ENCODE data around the gene HORMAD2.
A peak's percentile ranks its signal among the peaks of the same experiment; 100 is the strongest.

DNA sequence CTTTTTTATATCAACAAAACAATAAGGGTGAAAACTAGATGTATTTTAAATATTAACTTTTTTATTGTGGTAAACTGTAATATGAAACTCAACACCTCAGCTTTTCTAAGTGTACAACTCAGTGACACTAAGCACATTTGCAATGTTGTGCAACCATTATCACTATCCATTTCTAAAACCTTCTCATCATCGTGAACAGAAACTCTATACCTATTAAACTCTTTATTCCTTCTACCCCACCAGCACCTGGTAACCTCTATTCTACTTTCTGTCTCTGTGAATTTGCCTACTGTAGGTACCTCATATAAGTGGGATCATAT is 9.4 kb downstream of the HORMAD2 start:
- no peak for TF ChIP-seq KLF16 (tag by site-specific recombination; IDR thresholded peaks at IDR 0.05)
- TF ChIP-seq, protein P1, sequence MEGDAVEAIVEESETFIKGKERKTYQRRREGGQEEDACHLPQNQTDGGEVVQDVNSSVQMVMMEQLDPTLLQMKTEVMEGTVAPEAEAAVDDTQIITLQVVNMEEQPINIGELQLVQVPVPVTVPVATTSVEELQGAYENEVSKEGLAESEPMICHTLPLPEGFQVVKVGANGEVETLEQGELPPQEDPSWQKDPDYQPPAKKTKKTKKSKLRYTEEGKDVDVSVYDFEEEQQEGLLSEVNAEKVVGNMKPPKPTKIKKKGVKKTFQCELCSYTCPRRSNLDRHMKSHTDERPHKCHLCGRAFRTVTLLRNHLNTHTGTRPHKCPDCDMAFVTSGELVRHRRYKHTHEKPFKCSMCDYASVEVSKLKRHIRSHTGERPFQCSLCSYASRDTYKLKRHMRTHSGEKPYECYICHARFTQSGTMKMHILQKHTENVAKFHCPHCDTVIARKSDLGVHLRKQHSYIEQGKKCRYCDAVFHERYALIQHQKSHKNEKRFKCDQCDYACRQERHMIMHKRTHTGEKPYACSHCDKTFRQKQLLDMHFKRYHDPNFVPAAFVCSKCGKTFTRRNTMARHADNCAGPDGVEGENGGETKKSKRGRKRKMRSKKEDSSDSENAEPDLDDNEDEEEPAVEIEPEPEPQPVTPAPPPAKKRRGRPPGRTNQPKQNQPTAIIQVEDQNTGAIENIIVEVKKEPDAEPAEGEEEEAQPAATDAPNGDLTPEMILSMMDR (tag by site-specific recombination; IDR thresholded peaks at IDR 0.05), result no peak
- peak; percentile 65; the same call in 1 of the 2 replicates for TF ChIP-seq ZNF335 (tag by site-specific recombination; conservative IDR thresholded peaks at IDR 0.05)
- TF ChIP-seq ZNF292 (tag by site-specific recombination; IDR thresholded peaks at IDR 0.05; ENCODE audit: borderline replicate concordance, low read depth), result no peak
- TF ChIP-seq, protein P2, sequence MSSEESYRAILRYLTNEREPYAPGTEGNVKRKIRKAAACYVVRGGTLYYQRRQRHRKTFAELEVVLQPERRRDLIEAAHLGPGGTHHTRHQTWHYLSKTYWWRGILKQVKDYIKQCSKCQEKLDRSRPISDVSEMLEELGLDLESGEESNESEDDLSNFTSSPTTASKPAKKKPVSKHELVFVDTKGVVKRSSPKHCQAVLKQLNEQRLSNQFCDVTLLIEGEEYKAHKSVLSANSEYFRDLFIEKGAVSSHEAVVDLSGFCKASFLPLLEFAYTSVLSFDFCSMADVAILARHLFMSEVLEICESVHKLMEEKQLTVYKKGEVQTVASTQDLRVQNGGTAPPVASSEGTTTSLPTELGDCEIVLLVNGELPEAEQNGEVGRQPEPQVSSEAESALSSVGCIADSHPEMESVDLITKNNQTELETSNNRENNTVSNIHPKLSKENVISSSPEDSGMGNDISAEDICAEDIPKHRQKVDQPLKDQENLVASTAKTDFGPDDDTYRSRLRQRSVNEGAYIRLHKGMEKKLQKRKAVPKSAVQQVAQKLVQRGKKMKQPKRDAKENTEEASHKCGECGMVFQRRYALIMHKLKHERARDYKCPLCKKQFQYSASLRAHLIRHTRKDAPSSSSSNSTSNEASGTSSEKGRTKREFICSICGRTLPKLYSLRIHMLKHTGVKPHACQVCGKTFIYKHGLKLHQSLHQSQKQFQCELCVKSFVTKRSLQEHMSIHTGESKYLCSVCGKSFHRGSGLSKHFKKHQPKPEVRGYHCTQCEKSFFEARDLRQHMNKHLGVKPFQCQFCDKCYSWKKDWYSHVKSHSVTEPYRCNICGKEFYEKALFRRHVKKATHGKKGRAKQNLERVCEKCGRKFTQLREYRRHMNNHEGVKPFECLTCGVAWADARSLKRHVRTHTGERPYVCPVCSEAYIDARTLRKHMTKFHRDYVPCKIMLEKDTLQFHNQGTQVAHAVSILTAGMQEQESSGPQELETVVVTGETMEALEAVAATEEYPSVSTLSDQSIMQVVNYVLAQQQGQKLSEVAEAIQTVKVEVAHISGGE (tag by site-specific recombination; conservative IDR thresholded peaks at IDR 0.05; ENCODE audit: low read depth), result no peak
- TF ChIP-seq ZNF146 (tag by site-specific recombination; IDR thresholded peaks at IDR 0.05), result no peak
- no peak for TF ChIP-seq ZNF768 (tag by site-specific recombination; IDR thresholded peaks at IDR 0.05)
